MM.1S (cell line): Measurements from ENCODE around the gene STX8.

Source experiments
- DNase-seq: peaks from one replicate; pipeline ENCODE4 v3.0.0-alpha.2; 2015
- H2AFZ ChIP-seq: fragments of 300-600 bp; sonication (generic); 2 replicates; pipeline ENCODE4 v1.6.0; 2016; ENCODE audit warnings: antibody characterized with exemption, low read length
- H3F3A ChIP-seq: fragments of 300-600 bp; sonication (generic); 2 replicates; pipeline ENCODE4 v1.6.1; 2016; ENCODE audit warnings: mild to moderate bottlenecking, antibody characterized with exemption, low read length, moderate library complexity, mixed read lengths; ENCODE audit not compliant: insufficient read depth
- H3K27ac ChIP-seq: fragments of 300-600 bp; sonication (generic); 2 replicates; pipeline ENCODE4 v1.5.1; 2016; ENCODE audit warnings: mild to moderate bottlenecking, low read length
- H3K27me3 ChIP-seq: fragments of 300-600 bp; sonication (generic); replicated peaks from 2 replicates; pipeline ENCODE4 v1.6.0; 2016; ENCODE audit warnings: low read length; ENCODE audit not compliant: insufficient read depth
- H3K36me3 ChIP-seq: fragments of 300-600 bp; sonication (generic); replicated peaks from 2 replicates; pipeline ENCODE4 v1.6.1; 2016; ENCODE audit warnings: mild to moderate bottlenecking, low read length, mixed read lengths; ENCODE audit not compliant: insufficient read depth
- H3K4me1 ChIP-seq: fragments of 300-600 bp; sonication (generic); 2 replicates; pipeline ENCODE4 v1.6.1; 2016; ENCODE audit warnings: low read length, mixed read lengths
- H3K4me2 ChIP-seq: fragments of 300-600 bp; sonication (generic); 2 replicates; pipeline ENCODE4 v1.6.0; 2016; ENCODE audit warnings: low read depth, low read length
- H3K4me3 ChIP-seq: fragments of 300-600 bp; sonication (generic); 2 replicates; pipeline ENCODE4 v1.5.1; 2016; ENCODE audit warnings: low read length, mixed read lengths
- H3K79me2 ChIP-seq: fragments of 300-600 bp; sonication (generic); 2 replicates; pipeline ENCODE4 v1.6.1; 2016; ENCODE audit warnings: mixed run types, low read length, mixed read lengths
- H3K9ac ChIP-seq: fragments of 300-600 bp; sonication (generic); 2 replicates; pipeline ENCODE4 v1.6.1; 2016; ENCODE audit warnings: low read length, mixed read lengths
- H3K9me2 ChIP-seq: fragments of 300-600 bp; sonication (generic); replicated peaks from 2 replicates; pipeline ENCODE4 v1.6.1; 2016; ENCODE audit warnings: mild to moderate bottlenecking, low read length, mixed read lengths; ENCODE audit not compliant: insufficient read depth
- H3K9me3 ChIP-seq: fragments of 300-600 bp; sonication (generic); replicated peaks from 2 replicates; pipeline ENCODE4 v1.6.1; 2016; ENCODE audit warnings: mild to moderate bottlenecking, low read length, mixed read lengths; ENCODE audit not compliant: insufficient read depth
- H4K20me1 ChIP-seq: fragments of 300-600 bp; sonication (generic); 2 replicates; pipeline ENCODE4 v1.6.1; 2016; ENCODE audit warnings: mild to moderate bottlenecking, low read length, moderate library complexity, mixed read lengths; ENCODE audit not compliant: insufficient read depth
- CTCF ChIP-seq: fragments of 300-600 bp; sonication (generic); IDR thresholded peaks from 2 replicates; pipeline ENCODE4 v1.5.1; 2016; ENCODE audit warnings: antibody characterized with exemption, low read length, mixed read lengths
- EZH2 ChIP-seq: fragments of 300-600 bp; sonication (generic); optimal IDR thresholded peaks from 2 replicates; pipeline ENCODE3; 2017; ENCODE audit warnings: low read depth, mild to moderate bottlenecking, antibody characterized with exemption, low read length, mixed read lengths
- EZH2phosphoT487 ChIP-seq: fragments of 300-600 bp; sonication (generic); IDR thresholded peaks from 2 replicates; pipeline ENCODE4 v1.6.1; 2018; ENCODE audit warnings: antibody characterized with exemption, low read length

The STX8 gene

DNA sequence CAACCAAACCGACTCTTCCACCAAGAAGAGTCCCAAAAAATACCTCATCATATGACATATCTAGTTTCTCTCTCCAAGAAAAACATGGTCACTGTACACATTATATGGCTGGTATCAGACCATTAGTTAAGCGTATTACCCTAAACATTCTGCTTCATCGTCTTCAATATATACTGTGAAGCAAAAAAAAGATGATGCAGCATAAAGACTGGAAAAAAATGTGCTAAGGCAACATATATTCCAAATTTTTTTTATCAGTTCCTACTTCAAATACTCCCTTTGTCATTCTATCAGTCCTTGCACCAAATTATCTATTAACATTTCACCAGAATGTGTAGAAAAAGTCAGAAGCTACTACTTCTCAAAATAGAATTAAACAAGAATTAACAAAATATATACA, 42.9 kb downstream of the STX8 start:
- no peak overlapping the region for H3K4me2 ChIP-seq
- no peak overlapping the region for H3K9ac ChIP-seq
- no peak overlapping the region for H3K27ac ChIP-seq
- no peak overlapping the region for H2AFZ ChIP-seq
- H3K79me2 ChIP-seq: no peaks in the 10 kb centered on the region
- no peaks in the 10 kb centered on the region for H3K9me2 ChIP-seq
- no peaks in the 10 kb centered on the region for H3K9me3 ChIP-seq
- H4K20me1 ChIP-seq: no peaks in the 10 kb centered on the region
- no peaks in the 10 kb centered on the region for H3F3A ChIP-seq
- TF ChIP-seq EZH2phosphoT487 (no peak), EZH2 (no peak), CTCF (no peak)
- H3K27me3 ChIP-seq: no peaks in the 10 kb centered on the region
- H3K4me3 ChIP-seq: no peak overlapping the region
- H3K36me3 ChIP-seq: no peaks in the 10 kb centered on the region
- DNase-seq: no peak
- H3K4me1 ChIP-seq: no peaks in the 10 kb centered on the region

GRCh38 chr17:9531034-9531433, 44.6 kb downstream of the STX8 start:
- H4K20me1 ChIP-seq: no peaks in the 10 kb centered on the region
- no peak overlapping the region for H2AFZ ChIP-seq
- no peak for TF ChIP-seq CTCF
- TF ChIP-seq EZH2phosphoT487: no peak
- no peak for TF ChIP-seq EZH2
- no peak overlapping the region for H3K27ac ChIP-seq
- H3K4me2 ChIP-seq: no peak overlapping the region
- DNase-seq: no peak
- H3F3A ChIP-seq: no peaks in the 10 kb centered on the region
- H3K27me3 ChIP-seq: no peaks in the 10 kb centered on the region
- H3K4me1 ChIP-seq: no peaks in the 10 kb centered on the region
- H3K4me3 ChIP-seq: no peak overlapping the region
- H3K9ac ChIP-seq: no peak overlapping the region
- no peaks in the 10 kb centered on the region for H3K36me3 ChIP-seq
- H3K9me2 ChIP-seq: no peaks in the 10 kb centered on the region
- H3K79me2 ChIP-seq: no peaks in the 10 kb centered on the region
- no peaks in the 10 kb centered on the region for H3K9me3 ChIP-seq

GRCh38 chr17:9529033-9529700, 46.5 kb downstream of the STX8 start:
- no peak overlapping the region for H3K4me2 ChIP-seq
- no peaks in the 10 kb centered on the region for H3F3A ChIP-seq
- no peaks in the 10 kb centered on the region for H3K4me1 ChIP-seq
- no peak overlapping the region for H3K9ac ChIP-seq
- H3K9me3 ChIP-seq: no peaks in the 10 kb centered on the region
- H3K79me2 ChIP-seq: no peaks in the 10 kb centered on the region
- no peak overlapping the region for H3K4me3 ChIP-seq
- H2AFZ ChIP-seq: no peak overlapping the region
- H4K20me1 ChIP-seq: no peaks in the 10 kb centered on the region
- H3K27ac ChIP-seq: no peak overlapping the region
- no peaks in the 10 kb centered on the region for H3K36me3 ChIP-seq
- TF ChIP-seq CTCF (peak; percentile 54), EZH2 (no peak)
- H3K9me2 ChIP-seq: no peaks in the 10 kb centered on the region
- DNase-seq: no peak
- no peaks in the 10 kb centered on the region for H3K27me3 ChIP-seq
